GF-D8 (cell line): ENCODE results near the gene CHKB.
A peak's percentile ranks its signal among the peaks of the same experiment; 100 is the strongest.

Experiments used
- DNase-seq: peaks from one replicate; lab custom pipeline; 2025; lab: John Stamatoyannopoulos, UW

CHKB gene

DNA sequence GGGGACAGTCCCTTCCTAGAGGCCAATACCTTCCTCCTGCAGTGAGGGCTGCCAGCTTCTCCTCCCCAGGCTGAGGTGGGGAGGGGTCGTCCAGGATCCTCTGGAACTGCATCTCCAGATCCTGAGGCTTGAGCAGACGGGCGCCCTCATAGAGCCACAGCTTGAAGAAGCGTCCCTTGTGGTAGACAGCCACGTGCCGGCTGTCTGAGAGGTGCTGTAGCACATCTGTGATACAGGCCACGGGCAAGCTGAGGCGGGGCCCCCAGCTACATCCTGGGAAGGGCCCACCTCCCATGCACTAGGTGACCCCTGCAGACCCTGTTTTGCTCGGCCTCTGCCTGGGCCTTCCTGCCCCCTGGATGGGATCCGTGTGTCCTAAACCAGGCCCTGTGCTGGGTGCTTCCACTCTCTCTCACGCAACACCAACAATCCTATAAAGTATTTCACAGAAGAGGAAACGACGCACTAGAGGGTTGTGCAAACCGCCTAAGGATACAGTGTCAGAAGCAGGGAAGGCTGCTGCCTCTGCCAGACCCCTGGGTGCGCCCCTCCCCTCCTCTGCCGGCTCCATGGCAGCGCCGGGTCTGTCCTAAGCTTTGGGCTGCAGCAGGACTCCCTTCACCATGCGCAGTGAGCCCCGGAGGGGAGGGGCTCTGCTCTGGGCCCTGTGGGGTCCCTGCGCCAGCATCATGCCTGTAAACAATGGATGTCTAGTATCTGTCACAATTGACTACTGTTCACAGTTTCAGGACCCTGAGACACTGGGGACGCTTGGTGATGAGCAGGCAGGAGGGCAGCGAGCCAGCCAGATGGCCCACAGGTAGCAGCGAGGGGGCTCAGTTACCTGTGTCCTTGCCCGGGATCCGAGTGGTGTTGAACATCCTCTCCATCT lies 8.9 kb downstream of the CHKB start:
- DNase-seq, result no peak

DNA sequence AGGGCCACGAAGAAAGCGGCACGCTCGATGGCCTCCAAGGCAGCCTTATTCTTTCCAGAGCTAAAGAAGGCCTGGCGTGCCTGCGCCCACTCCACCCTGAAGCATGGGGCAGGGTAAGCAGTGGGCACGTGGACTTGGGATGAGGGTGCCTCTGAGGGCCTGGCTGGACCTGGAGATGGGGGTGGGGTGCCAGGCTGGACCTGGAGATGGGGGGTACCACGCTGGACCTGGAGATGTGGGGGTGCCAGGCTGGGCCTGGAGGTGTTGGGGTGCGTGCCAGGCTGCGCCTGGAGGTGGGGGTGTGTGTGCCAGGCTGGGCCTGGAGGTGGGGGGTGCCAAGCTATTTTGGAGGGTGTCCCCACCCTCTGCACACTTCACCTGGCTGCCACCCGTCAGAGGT lies 9.7 kb downstream of the CHKB start:
- DNase-seq, result no peak

DNA sequence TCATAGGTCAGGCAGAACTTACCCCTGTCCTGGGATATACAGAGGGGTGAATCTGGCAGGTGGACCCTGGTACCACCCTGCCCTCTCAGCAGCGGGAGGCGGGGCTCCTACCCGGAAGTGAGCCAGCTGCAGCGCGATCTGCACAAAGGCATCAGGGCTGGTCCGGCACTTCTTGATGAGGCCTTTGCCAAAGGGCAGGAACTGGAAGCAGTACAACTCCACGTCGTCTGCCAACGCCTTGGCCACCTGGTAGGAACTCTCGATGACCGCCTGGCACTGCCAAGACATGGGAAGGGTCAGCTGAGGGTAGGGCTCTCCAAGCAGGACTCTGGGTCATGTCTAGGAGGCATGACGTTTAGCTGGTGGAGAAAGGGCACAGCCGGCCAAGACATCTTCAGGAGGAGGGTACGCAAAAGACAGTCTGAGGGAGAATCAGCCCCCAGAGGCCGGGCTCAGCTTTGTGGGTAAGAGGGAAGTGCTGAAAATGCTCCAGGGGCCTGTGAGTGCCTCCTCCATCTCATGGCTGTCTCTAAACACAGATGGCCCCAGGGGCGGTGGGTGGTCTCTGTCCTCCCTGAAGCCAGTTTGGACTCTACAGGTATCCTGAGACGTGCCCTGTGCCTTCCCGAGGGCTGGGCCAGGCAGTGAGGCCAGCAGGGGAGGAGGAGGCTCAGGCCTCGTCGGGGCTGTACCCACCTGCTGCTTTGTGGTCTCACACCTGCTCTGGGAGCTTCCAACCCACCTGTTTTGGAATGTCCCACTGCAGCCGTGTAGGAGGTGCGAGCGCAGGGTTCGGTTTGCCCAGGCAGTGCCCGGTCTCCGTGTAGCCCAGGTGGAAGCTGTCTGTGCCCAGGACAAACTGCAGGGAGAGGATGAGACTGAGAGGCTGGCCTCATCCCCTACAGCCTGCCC lies 11.1 kb downstream of the CHKB start:
- DNase-seq, result no peak

DNA sequence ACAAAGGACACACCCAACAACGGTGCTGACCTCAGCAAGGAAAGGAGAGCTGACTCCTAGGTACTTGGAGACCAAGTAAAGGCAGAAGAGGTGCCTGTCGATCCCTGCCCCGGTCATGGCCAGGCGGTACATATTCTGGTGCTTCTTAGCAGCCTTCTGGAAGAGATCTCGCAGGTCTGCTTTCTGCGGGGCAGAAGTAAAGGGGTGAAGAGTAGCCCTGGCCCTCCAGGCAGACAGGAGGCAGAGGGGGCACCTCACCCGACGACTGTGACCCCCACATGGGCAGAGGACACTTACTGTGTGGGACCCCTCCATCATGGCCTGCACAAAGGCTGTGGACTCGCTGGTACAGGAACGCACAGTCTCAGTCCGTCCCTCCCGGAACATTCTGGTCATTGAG lies 11.8 kb downstream of the CHKB start:
- no peak for DNase-seq

DNA sequence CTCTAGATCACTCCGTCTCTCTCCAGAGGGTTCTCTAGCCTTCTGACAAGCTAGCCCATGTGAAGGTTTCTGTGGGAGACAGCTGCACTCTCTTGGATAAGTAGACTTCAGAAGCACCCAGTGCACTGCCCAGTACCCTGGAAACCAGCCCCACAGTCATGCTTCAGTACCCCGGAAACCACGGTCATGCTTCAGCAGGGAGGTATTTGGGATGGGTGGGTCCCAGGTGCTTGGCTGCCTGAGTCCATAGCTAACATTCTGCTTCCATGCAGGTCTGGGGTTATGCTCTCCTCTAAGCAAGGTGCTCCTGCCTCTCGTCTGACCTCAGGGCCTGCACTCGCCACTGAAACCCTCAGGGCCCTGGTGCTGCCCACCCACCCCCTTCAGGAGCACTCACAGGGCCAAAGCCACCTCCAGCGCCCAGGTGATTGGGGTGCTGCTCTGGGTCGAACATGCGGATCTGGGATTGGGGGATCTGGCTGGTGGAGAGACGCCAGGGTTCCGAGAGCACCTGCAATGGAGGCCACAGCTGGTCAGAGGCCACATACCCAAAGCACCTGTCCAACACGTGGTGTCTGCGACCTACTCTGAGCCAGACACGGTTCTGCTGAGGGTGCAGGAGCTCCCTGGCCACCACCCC lies 12.6 kb downstream of the CHKB start:
- DNase-seq, result no peak

DNA sequence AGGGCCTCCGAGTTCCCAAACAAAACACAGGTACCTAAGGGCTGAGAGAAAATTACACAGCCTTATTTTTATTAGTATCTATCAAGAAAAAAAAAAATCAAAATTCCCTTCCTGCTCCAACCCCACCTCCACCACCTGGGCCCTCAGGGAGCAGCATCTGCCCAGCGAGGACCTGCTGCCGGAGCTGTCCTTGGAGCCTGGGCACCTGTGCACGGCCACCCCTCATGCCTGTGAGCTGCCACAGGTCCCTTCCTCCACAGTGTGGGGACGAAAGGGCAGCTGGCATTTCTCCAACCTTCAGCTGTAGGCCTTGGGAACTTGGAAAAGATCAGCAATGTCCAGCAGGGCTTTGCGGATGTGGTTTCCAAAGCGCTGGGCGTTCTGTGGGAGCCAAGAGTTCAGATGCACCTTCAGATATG lies 13.6 kb downstream of the CHKB start:
- DNase-seq, result no peak

DNA sequence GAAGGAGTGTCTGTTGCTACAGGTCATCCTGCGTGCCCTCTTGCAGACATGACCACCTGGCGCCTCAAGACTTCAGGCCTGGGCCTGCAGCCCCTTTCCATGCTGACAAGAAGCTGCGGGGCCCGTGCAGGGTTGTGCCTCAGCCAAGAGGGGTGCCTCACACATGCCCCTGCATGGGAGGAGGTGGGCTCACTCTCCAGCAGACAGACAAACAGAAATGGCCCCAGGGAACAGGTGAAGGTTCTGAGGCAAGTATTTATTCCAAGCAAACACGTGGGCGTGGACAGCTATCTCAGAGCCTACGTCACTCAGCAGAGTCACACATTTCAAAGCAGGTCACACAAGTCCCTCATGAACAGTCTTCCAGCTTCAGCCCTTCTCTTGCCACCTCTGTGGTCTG lies 14.0 kb downstream of the CHKB start:
- no peak for DNase-seq

DNA sequence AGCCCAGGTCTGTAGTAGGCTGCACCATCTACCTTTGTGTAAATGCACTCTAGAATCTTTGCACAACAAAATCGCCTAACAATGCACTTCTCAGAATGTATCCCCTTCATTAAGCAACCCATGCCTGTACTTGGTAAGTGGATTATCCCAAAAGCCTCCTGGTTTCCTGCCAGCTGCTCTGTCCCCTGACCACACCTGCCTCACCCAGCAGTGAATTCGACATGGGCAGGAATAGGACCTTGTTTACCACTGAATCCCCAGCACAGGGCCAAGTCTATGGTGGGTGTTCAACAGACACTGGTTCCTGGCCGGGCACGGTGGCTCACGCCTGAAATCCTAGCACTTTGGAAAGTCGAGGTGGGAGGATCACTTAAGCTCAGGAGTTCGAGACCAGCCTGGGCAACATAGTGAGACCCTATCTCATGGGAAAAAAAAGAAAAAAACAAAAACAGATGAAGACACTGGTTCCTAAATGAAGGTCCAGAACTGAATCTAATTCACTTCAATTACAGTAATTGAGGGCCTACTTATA lies 14.9 kb downstream of the CHKB start:
- DNase-seq, result no peak

DNA sequence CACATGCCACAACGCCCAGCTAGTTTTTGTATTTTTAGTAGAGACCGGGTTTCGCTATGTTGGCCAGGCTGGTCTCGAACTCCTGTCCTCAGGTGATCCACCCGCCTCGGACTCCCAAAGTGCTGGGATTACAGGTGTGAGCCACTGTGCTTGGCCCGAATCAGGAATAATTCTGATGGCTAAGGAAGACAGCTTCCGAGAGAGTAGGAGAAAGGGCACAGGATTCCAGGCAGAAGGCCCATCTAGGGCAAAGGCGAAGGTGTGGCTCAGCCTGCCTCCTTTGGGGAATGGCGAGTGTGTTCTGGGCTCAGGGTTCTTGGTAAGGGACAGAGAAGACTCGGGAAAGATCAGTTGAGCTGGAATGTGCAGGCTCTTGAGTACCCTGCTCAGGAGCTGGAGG lies 18.4 kb downstream of the CHKB start:
- no peak for DNase-seq

DNA sequence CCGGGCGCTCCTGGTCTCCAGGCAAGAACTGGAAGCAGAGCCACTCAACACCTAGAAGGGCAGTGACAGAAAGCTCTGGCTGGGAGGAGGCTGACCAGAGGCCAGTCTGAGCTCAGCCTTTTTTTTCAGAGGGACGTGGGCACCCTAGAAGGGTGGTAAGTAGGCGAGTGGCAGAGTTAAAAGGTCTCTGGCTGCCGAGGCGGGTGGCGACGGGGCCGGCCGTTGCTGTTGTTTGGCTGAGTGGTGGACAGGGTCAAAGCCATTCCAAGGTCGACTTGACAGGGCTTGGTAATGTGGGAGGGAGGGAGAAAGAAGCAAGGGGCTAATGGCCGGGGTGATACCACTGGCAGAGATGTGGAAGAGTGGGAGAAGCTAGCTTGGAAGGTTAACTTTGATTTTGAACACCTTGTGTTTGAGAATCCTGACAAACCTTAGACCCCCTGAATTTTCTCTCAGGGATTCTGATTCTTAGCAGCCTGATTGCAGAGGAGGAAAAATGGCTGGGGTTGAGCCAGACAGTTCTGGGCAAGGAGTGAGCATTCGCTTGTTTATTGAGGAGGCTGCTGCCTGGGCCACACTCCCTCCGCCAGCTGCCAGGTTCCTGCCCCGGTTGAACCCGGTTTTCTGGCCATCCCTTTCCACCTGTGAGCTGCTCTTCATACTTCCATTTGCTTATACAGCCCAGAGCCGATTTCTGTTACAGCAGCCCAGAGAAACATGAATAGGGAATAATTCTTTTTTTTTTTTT lies 19.1 kb downstream of the CHKB start:
- no peak for DNase-seq

DNA sequence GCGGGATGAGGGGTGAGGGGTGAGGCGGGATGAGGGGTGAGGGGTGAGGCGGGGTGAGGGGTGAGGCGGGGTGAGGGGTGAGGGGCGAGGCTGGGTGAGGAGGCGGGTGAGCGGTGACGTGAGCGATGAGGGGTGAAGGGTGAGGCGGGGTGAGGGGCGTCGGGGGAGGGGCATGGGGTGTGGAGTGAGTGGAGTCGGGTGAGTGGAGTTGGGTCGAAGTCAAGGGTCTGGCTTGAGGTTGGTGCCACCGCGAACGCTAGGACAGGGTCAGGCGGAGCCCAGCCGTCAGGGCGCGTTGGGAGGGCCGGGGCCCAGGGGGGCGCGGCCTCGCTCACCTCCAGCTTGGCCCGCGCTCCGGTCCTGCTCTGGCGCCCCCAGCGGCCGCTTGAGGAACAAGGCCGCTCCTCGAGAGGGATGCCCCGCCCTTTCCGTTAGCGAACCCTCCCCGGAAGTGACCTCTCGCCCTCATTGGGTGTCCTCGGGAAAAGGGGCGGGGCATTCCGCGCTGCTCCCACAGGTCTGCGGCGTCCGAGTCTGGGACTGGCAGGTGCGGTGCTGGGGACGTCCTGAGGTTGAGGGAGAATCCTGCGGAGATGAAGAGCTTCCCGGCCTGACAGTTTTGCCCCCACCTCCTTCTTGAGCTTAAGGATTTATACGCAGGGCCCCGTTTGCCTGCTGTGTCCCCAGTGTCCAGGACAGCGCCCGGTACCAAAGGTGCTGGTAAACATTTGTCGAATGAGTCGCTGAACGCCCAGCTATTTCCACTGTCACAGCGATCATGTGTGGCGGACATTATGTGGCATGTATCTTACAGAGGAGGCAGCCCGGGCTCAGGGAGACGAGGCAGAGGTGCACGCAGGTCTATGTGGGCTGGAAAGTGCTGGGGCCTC lies 19.9 kb downstream of the CHKB start, which contains the start of gene SYCE3:
Gene SYCE3, minus strand, starts transcription at position 397 of the 890 bp plus-strand sequence. CDS start 6,514 bp downstream, outside the sequence.
- peak; percentile 80 for DNase-seq

DNA sequence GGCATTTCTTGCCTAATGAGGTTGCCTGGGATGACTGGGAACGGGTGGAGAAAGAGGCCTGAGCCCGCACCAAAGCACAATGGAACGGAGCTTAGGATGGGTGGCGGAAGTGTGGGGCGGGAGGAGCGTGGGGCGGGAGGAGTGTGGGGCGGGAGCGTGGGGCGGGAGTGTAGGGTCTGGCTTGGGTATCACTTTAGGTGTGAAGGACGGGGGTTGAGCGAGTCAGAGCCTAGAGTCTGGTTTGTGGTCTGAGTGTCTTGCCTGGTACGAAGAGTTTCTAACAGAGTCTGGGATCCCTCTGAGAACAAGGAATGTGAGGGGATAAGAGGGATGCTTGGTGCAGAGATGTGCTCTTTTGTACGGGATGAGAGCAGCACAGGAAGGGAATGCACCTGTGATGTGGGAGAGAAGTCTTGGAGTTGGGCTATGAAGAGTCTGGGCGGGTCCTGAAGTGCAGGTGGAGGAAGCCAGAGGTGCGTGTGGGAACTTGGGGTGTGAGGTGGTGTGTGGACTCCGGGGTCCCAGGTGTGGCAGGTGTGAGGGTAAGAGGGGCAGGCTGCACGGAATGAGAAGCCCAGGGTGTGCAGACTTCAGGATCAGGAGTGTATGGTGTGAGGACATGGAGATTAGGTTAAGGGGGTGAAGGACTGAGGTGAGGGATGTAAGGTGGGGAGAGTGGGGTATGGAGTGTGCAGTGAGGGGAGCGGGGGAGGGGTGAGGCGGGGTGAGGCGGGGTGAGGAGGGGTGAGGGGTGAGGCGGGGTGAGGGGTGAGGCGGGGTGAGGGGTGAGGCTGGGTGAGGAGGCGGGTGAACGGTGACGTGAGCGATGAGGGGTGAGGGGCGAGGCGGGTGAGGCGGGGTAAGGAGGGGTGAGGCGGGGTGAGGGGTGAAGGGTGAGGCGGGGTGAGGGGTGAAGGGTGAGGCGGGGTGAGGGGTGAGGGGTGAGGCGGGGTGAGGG lies 21.0 kb downstream of the CHKB start:
- no peak for DNase-seq

DNA sequence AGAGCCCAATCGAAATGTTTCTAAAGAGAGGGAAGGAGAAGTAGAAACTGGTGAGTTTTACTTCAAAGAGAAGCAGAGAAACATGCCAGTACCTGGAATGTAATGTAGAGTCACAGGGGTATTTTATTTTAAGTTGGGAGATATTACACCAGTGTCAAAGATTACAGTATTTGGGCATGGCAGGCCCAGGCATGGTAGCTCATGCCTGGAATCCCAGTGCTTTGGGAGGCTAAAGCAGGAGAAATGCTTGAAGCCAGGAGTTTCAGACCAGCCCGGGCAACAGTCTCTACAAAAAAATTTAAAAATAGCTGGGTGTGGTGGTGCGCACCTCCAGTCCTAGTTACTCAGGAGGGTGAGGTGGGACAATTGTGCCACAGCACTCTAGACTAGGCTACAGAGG lies 22.6 kb downstream of the CHKB start:
- DNase-seq, result no peak

DNA sequence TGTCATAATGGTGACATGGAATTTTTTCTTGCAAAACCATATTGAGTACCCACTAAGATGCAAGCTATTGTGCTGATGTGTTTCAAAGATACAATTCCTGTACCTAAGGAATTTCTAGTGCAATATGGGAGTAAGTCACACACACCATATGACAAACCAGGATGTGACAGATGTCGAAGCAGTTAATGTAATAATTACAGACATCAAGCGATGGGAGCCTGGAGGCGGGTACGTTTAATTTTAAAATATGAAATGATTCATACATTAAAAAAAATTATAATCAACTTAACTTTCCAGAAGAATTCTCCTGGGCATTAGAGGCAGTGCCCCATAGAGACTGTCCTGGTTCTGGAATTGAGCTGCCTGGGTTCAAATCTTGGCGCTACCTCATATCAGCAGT lies 25.9 kb downstream of the CHKB start:
- DNase-seq, result no peak

DNA sequence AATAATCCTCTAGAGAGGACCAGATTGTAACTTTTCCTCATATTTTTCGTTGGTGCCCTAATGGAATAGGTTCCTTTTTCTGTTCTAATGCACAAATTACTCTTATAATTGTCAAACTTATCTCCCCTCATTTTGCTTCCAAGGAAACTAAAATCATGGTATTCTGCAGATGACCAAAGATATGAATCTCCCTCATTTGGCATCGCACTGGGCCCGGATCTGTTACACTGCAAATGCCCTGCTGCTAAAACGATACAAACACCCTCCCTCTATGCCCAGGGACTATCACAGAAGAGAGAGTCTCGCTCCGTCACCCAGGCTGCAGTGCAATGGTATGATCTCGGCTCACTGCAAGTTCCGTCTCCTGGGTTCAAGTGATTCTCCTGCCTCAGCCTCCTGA lies 29.3 kb downstream of the CHKB start:
- DNase-seq, result no peak

DNA sequence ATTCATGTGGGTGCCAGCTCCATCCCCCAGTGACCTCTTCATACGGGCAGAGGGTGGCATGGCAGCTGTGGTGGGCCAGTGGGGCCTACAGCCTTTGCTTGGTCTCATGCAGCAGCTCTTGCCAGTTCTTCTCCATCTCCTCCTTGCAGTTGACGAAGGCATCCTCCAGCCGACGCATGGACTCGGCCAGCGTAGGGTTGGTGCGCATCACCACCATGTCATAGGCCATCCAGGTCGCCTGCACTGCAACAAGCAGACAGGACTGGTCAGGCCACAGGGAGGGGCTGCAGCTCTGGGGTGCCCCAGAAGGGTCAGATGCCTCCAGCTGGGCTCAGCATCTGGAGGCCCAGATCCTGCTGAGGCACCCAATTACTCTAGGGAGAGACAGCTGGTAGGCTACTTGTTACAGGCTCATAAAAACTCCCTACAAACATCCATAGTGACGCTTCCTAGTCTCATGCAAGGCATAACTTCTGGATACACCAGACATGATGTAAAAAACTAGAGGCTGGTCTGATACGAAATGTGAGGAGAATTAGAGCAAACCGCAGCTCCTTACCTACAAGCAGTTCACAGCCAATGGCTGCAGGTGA lies 31.4 kb downstream of the CHKB start:
- no peak for DNase-seq

DNA sequence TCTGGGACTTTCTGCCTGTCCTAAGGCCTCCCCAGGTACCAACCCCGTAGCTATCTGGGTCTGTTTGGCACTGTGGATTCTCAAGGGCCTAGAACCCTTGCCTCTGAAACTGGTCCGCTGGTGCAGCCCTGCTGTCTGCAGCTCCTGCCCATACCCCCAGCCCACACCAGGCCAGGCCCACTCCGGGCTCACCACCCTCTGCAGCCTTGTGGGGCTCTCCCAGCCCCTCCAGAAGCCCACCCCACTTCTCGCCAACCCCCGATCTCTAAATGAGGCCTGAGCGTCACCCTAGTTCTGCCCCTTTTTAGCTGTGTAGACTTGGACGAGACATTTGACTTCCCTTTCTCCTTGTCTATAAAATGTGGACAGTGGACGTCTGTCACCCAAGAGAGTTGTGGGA lies 32.3 kb downstream of the CHKB start:
- DNase-seq, result no peak

DNA sequence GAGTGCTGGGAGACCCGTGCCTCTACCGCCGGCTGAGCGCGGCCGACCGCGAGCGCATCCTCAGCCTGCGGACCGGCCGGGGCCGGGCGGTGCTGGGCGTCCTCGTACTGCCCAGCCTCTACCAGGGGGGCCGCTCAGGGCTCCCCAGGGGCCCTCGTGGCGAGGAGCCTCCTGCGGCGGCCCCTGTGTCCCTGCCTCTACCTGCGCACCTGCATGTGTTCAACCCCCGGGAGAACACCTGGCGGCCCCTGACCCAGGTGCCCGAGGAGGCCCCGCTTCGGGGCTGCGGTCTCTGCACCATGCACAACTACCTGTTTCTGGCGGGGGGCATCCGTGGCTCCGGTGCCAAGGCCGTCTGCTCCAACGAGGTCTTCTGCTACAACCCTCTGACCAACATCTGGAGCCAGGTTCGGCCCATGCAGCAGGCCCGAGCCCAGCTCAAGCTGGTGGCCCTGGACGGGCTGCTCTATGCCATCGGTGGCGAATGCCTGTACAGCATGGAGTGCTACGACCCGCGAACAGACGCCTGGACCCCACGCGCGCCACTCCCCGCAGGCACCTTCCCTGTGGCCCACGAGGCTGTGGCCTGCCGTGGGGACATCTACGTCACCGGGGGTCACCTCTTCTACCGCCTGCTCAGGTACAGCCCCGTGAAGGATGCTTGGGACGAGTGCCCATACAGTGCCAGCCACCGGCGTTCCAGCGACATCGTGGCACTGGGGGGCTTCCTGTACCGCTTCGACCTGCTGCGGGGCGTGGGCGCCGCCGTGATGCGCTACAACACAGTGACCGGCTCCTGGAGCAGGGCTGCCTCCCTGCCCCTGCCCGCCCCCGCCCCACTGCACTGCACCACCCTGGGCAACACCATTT lies 33.5 kb downstream of the CHKB start:
- no peak for DNase-seq
